ENCODE data around the gene OAF. TPM values are rescaled to one million over a fixed set of nuclear protein-coding genes. Genes with fewer than 3 reads are reported as not detected.
A peak's percentile ranks its signal among the peaks of the same experiment; 100 is the strongest.

The OAF gene
- total and polyA plus RNA-seq, 2 of the 8 experiments (the other 6 are each of a cell fraction or from before 2014, with no cell fraction given) = 1.3 to 1.5 TPM

GRCh38 chr11:120197251-120197891 is 13.5 kb upstream of the OAF start (continued):
- TF ChIP-seq SIN3A (conservative IDR thresholded peaks at IDR 0.05 in 1 of 2, IDR thresholded peaks at IDR 0.05 in 1 of 2; ENCODE audit: low read depth in 1 of 2, low read length in 2 of 2) (0 out of 4 replicates have a peak, but pooled peaks of 1 of the 2 experiments have one; percentile 24), RNF2 (IDR thresholded peaks at IDR 0.05; ENCODE audit: borderline replicate concordance, low read depth, low read length, missing control alignments, poor library complexity, severe bottlenecking) (no peak), PHF8 (conservative IDR thresholded peaks at IDR 0.05; ENCODE audit: low read depth, low read length) (no peak)

All from H1 (cell line).